C4-2B (cell line): Measurements from ENCODE around the gene PRR7.

Experiments
- H3K27ac ChIP-seq: fragments of 450-650 bp; 2 replicates; pipeline ENCODE4 v1.5.1; 2017
- ZFX ChIP-seq: fragments of 450-650 bp; IDR thresholded peaks from 2 replicates; pipeline ENCODE4 v1.6.1; 2017
- TF ChIP-seq, protein P1 (sequence below): fragments of 450-650 bp; conservative IDR thresholded peaks from 2 replicates; pipeline ENCODE4 v1.5.1; 2017; ENCODE audit warnings: mild to moderate bottlenecking

Gene PRR7

DNA sequence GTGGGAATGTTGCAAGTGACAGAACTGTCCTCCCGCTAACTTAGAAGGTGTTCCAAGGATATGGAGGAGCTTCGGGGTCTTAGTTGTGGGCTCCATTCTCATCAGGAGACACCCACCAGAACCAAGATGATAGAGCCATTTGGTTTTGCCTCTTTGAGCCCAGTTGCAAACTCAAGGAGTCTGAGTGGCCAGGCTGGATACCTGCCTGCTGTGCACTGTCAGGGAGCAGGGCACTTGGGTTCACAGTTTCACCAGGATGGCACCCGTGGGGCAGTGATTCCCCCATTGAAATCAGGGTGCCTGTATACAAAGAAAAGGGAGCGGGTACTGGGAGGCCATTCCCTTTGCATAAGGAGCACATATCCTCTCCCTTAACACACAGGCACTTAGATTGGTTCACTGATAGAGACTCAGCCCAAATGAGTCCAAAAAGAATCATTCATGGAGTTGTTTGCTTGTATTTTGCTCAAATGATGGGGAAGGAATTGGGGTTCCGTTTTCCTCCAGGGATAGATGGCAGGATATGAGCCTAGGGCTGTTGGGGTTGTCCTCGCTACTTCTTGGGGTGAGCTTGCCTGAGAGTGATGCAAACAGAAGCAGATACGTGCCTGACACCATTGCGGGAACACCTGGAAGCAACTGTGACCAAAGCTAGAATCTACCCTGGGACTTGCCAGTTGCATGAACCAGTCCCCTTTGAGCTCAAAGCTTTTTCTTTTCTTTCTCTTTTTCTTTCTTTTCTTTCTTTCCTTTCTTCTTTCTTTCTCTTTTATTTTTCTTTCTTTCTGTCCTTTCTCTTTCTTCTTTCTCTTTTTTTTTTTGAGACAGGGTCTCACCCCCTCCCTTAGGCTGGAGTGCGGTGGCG is 1.3 kb upstream of the PRR7 start:
- TF ChIP-seq, protein P1, sequence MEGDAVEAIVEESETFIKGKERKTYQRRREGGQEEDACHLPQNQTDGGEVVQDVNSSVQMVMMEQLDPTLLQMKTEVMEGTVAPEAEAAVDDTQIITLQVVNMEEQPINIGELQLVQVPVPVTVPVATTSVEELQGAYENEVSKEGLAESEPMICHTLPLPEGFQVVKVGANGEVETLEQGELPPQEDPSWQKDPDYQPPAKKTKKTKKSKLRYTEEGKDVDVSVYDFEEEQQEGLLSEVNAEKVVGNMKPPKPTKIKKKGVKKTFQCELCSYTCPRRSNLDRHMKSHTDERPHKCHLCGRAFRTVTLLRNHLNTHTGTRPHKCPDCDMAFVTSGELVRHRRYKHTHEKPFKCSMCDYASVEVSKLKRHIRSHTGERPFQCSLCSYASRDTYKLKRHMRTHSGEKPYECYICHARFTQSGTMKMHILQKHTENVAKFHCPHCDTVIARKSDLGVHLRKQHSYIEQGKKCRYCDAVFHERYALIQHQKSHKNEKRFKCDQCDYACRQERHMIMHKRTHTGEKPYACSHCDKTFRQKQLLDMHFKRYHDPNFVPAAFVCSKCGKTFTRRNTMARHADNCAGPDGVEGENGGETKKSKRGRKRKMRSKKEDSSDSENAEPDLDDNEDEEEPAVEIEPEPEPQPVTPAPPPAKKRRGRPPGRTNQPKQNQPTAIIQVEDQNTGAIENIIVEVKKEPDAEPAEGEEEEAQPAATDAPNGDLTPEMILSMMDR = no peak
- TF ChIP-seq ZFX = no peak
- peak overlapping the region; percentile 94 for H3K27ac ChIP-seq

DNA sequence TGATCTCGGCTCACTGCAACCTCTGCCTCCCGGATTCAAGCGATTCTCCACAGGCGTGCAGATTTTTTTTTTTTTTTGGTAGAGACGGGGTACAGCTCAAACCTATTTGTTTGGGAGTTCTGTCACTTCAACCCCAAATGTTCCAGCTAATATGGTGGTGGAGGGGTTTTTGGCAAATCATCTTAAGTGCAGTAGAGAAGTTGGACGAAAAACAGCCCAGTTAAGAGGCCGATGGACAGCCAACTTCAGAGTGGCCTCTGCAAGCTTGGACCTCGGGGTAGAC is 756 bp upstream of the PRR7 start:
- peak overlapping the region; percentile 94 for H3K27ac ChIP-seq
- TF ChIP-seq, protein P1 = no peak
- TF ChIP-seq ZFX = no peak

DNA sequence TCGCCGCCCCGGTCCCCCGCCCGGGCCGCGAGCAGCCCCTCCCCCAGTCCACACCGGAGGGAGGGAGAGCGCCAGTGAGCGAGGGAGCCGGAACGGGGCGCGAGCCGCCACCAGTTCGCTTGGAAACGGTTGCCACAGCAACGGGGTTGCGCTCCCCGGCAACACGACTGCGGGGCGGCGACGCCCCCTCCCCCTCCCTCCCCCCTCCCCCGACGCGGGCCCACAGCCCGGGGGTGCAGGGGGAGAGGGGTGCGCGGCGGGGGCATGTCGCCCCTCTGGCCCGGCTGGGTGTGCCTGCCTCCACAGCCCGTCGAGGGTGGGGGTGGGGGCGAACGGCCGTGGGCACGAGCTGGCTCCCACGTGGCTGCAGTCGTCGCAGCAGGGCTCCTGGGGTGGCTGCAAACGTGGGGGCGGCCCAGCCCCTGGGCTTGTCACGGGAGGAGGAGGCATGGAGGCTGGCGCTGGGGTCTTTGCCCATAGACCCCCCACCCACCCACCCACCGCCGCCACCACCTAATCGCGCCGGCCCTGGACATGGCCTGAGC is 524 bp downstream of the PRR7 start:
- TF ChIP-seq, protein P1 = no peak
- TF ChIP-seq ZFX = 0 out of 2 replicates have a peak, but pooled peaks have one; percentile 0
- peak overlapping the region; percentile 94 for H3K27ac ChIP-seq

DNA sequence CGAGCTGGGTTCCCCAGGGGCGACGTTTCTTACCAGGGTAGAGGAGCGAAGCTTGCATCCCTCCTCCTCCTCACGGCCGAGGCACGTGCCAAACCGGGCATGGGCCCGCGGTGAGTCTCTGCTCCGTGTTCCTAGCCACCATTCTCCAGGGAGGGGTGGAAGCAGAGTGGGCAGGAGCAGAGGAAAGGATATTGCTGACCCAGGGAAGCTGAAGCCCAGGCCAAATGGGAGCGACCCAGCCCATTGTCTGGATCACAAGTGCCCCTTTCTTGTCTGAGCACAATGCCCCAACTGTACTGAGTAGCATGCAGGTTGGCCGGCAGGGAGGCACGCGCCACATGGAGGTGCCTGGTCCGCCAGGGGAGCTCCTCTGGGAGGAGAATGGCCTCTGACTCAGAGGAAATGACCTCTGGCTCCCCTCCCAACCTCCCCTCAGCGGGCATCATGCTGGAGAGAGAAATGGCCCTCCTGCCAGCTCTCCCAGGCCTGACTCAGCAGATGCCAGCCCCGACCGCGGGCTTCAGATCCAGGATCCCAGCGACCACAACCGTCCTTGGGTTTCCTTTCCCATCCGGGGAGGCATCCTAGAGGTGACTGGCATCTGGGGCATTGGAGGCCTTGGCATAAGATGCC is 1.1 kb downstream of the PRR7 start:
- TF ChIP-seq, protein P1 = no peak
- TF ChIP-seq ZFX = no peak
- peak overlapping the region; percentile 94 for H3K27ac ChIP-seq

DNA sequence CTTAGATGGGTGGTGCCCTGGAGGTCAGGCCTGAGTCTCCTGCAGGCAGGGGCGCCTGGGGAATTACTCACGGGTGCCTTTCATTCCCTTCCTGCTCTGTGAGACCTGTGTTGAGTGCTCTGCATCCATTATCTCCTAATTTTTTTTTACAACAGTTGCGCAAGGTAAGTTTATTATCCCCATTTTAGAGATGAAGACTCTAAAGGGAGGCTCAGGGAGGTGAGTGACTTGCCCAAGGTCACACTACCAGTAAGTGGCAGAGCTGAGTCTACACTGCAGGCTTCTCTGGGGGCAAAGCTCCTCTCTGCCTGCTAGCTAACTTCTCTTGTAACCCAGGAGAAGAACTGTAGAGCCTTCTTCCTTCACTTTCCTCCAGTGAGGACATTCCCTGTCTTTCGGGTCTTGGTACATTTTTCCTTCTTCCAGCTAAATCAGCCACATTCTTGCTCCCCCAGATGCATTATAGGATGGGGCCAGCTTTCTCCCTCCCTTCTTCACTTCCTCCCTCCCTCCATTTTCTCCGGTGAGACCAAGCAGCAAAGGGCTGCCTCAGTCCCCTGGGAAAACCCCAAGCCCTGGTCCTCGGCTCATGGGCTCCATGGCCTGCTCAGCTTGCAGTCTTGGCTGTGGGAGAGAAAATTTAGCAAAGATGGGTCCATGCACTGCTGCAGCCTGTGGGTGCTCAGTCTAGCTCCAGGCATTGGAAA is 1.8 kb downstream of the PRR7 start:
- H3K27ac ChIP-seq = peak overlapping the region; percentile 94
- TF ChIP-seq, protein P1 = no peak
- TF ChIP-seq ZFX = no peak

DNA sequence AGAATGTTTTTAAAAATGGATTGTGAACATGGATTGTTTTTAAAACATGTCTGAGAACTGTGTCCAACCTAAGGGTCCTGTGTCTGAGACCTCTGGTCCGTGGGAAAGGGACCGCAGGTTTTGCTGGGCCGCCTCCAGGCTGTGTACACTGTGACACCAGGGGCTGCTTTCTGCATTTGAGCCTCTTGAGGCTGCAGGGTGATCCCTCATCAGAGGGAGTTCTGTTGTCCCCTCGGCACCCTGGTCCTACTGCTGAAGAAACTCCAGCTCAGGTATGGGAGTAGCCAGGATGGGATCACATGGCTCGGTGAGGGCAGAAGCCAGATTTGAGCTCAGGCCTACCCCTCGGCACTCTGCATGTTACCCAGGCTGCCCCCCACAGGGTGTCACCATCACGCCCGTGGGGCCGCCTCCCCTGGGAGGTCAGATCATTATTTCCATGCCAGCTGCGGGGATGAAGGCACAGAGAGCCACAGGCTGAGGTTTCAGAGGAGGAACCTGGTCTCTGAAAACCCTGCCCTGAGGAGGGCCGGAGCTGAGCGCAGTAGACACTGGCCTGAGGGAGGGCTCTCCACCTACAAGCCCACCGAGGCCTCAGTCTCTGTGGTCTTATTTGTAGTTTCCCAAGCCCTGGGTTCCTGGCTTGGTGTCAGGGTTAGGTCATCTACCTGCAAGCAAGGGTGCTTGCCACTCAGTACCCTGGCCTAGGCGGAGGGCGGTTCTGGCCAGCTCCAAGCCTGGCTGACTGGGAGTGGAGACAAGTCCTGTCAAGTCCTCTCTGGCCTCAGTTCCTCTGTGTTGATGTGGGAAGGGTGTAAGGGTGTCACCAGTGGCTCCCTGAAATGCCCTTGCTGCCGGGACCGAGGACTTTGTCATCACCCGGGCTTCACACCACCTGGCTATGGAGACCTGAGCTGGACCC is 2.8 kb downstream of the PRR7 start:
- no peak overlapping the region; the same call in 1 of the 2 replicates for H3K27ac ChIP-seq
- TF ChIP-seq, protein P1 = no peak
- TF ChIP-seq ZFX = no peak
